SH-SY5Y (cell line): ENCODE measurements around the gene TGFBR3.

ENCODE experiments used
- GATA2 ChIP-seq: IDR thresholded peaks from 2 replicates; pipeline ENCODE4 v1.6.1; 2011; ENCODE audit warnings: mild to moderate bottlenecking, low read depth, low read length
- GATA3 ChIP-seq: IDR thresholded peaks from 2 replicates; pipeline ENCODE4 v1.6.1; 2011; ENCODE audit warnings: low read depth, mild to moderate bottlenecking, low read length, moderate library complexity

The TGFBR3 gene

DNA sequence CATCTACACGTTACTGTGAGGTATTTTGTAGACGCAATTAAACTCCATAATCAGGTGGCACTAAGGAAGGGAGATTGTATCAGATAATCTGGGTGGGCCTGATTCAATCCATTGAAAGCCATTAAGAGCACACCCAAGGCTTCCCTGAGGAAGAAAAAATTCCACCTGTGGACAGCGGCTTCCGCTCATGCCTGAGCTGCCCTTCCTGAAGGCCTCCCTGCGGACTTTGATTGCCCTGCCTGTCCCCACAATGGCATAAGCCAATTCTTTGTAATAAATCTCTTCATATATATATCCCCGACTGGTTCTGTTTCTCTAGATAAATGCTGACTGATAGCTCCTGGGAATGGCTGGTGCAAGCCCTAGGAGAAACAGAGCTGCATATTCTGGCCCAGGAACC, 138.3 kb downstream of the TGFBR3 start:
- TF ChIP-seq GATA3 (no peak), GATA2 (no peak)

DNA sequence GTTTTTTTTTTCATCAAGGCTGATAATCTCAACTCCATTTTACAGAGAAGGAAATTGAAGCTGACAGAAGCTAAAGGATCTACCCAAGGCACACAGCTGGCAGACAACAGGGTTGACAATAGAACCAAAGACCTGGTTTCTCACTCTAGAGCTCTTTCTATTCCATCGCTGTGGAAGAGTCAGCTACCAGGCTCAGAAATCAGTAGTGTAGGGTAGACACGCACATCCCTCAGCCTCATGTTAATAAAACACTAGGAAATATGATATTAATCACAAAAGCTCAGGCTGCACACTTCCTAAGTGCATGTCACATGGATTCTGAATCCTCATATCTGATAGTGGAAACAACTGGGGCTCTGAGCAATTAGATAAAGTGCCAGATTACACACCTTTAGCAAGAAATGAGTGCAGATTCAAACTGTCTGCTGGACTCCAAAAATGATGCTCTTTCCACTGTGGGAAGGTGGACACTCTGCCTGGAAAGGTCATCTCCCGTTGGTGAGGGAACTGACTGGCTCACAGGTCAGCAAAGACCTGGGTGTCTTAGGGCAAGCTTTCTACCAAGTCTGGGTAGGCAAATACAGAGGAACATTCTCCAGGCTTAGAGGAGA, 139.1 kb downstream of the TGFBR3 start:
- TF ChIP-seq GATA3 (no peak), GATA2 (no peak)

DNA sequence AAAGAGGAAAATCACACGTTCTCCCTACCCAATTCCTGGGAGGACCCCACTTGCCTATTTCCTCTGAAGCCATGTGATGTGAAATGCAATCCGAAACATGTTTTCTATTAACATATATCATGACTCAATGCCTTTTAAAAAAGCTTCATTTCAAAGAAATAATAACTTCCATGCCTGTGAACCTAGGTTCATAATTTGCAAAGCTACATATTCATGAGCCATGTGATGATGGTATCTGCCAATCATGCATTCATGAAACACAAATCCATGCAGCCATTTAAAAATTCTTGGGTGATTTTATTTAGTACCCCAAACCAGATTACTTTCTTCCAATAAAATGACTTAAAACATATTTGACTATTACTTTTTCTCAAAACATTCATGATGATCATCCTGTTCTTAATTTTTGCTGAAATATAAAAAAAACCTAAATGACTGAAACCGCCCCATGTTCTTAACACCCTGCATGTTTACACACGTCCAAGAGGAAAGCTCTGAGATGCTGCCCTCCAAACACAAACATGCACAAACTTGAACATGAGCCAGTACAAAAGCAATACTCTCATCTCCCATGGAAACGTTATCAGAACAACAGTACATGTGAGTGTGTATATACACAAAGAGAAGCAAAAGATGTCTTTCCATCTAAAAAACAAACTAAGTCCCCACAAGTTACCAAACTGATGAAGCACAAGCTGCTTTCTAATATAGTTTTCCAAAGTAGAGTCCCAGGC, 140.1 kb downstream of the TGFBR3 start:
- no peak for TF ChIP-seq GATA3
- TF ChIP-seq GATA2: no peak

- TF ChIP-seq GATA2 (no peak), GATA3 (no peak)
Measured at GRCh38 chr1:91744953-91745639, 140.9 kb downstream of the TGFBR3 start.

DNA sequence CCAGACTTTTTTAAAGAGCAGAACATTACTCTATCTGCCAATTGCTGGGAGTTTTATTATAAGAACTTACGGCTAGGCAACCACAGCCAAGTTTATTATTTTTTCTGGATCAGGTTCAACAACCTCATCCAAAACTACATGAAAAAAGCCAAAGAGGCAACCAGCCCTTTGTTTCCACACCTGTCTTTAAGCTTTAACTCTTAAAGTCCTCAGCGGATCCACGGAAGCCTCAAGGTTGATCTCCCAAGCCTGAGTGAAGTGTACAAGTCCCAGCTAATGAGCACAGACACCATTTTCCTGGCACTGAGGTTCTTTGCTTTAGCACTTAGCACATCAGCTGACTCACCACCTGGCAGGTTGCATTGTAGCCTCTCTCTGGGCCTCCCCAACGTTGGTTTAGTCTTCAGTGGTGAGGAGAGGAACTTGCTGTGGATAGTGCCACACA, 143.1 kb downstream of the TGFBR3 start:
- TF ChIP-seq GATA3 (no peak), GATA2 (no peak)

- TF ChIP-seq GATA2 (no peak), GATA3 (no peak)
Measured at GRCh38 chr1:91741906-91742305, 144.0 kb downstream of the TGFBR3 start.

- TF ChIP-seq GATA2: no peak
Measured at GRCh38 chr1:91741301-91741700, 144.7 kb downstream of the TGFBR3 start.

- TF ChIP-seq GATA2 (no peak), GATA3 (no peak)
Measured at GRCh38 chr1:91737650-91738049, 148.3 kb downstream of the TGFBR3 start.

DNA sequence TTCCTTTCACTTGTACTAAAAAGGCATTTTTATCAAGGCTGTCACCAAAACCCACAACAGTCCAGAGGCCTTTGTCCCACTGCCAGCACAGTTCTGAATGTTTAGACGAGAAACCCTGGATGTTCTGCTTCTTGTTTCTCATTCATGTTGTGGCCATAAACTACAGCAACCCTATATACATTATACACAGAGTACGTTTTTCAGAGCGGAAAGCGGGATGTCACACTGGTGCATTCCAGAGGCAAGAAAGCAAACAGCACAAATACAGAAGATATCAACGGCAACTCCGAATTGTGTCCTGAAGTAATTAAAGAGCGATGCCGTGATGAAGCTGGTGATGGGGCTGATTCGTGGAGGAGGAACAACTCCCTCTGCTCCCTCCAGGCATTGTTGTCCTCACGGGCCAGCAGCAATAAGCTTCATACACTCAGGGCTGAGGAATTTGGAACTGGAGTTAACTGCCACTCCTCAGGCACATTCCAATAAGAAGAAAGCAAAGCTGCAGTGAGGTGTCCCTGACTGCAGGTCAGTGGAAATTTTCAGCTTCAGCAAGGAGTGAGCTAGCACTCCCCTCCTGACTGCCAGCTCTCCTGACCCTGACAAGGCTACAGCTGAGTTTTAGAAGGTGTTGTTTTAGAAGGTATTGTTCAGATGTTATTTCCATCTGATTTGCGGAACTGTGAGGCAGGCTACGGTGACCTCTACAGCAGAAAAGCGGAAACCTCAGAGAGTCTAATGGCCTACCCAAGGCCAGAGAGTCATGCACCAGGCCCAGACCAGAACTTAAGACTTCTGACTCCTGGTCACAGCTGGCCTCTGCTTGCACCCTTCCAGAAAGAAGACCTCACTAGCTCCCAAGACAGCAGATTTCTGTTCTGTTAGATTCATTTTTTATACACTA, 149.0 kb downstream of the TGFBR3 start:
- TF ChIP-seq GATA2 (no peak), GATA3 (no peak)

- TF ChIP-seq GATA2 (no peak), GATA3 (no peak)
Measured at GRCh38 chr1:91736146-91736714, 149.7 kb downstream of the TGFBR3 start.

DNA sequence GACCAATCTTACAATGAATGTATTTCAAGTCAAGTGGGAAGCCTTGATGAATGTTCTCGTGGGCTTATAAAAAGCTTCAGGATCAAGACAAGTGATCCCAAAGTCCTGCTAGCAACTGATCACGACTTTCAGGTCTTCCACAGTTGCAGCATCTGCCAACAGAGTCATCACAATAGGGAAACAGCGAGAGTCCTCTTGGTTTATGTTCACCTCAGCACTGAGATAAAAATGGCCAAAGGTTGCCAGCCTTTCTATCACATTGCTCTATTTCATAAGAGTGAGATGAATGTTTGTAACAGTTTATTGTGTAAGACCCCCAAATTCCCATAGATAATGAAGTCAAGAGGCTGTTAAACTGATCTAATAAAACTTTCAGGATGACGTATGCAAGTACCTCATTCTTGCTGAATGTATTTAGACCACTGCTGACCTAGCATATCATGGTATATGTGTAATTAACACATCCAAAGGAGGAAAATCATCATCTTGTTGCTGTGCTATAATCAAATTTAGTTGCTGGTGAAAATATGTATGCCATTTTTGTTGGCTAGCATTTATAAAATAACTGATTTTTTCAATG, 150.6 kb downstream of the TGFBR3 start:
- TF ChIP-seq GATA2 (no peak), GATA3 (no peak)

DNA sequence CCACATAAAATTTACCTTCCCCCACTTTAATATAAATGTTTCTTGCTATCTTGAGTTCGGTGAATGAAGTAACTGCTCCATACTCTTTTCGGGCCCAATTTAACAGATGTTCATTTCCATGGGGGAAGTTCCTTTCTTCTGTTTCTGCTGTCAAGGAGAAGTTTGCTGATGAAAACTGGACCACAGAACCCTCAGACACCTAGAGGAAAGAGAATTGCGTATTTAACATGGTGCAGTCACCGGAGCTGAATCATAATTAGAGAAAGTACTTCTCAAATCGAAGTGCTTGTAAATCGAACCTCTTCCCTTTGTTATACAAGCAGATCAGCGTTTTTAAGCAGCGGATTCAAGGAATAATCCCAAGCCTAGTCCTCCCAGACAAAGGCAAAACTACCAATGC, 151.2 kb downstream of the TGFBR3 start:
- TF ChIP-seq GATA2: no peak

DNA sequence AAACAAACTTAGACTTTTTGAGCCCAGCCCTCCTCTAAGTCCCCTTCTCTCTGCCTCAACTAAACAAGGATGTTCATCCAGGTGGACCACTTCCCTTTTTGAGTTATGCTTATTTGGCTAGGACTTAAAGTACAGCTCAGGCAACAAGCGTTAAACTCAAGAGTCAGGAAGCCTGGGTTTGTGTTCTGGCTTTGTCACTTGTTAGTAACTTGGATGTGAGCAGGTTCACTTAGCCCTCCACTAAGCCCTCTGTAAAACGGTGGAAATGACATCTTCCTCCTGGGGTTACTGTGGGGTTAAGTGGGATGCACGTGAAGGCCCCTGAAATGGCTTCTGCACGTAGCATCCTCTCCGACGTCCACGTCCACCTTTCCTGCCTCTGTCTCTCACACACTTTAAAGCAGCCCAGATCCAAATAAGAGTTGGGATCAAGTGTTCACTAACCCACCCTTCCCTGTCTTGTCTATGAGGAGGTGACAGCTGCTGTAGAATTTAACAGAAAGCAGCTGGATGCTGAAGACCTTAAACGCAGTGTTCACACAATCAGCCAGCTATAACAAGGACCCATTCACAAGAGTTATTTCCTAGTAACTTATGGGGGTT, 152.7 kb downstream of the TGFBR3 start:
- no peak for TF ChIP-seq GATA2
- TF ChIP-seq GATA3: no peak
